ENCODE results near the gene TRAF2. TPM values are rescaled to one million over a fixed set of nuclear protein-coding genes. Genes with fewer than 3 reads are reported as not detected.
A peak's percentile ranks its signal among the peaks of the same experiment; 100 is the strongest.

Gene TRAF2
- total and polyA plus RNA-seq, 10 donors: 13.6 to 49.7 (median 24.3) TPM

GRCh38 chr9:136947955-136948510, 61.7 kb downstream of the TRAF2 start:
- WGBS, 5 donors: 35 to 56% (median 45%) methylated on average over 7 to 15 of the region's 15 CpGs
- H3K27me3 ChIP-seq (replicated peaks in 1 of 7): no peaks in the 10 kb centered on the region
- H3K4me1 ChIP-seq: peaks cover 25 to 92% (median 62%) of the 10 kb centered on the region in 6 donors
- H3K4me3 ChIP-seq: no peak overlapping the region
- H3K36me3 ChIP-seq: peaks cover 0 to 4% (median under 1%) of the 10 kb centered on the region in 6 donors
- DNase-seq: peak; percentile 85
- no peaks in the 10 kb centered on the region for H3K9me3 ChIP-seq
- TF ChIP-seq POLR2A (IDR thresholded peaks at IDR 0.05) (no peak), CTCF (IDR thresholded peaks at IDR 0.05 in 8 of 11, conservative IDR thresholded peaks at IDR 0.05 in 3 of 11) (peak in 10 of 11 experiments; percentile 14 to 67 (median 48)), POLR2AphosphoS5 (IDR thresholded peaks at IDR 0.05) (peak in 2 of 3 donors; percentile 43 to 61)
- intact Hi-C loops (cut with DNase I; ENCODE audit: low total_unique reads): loop anchor here (10.0 kb wide), 3 partner anchors 63 to 103 kb away; partner anchors contain the start of genes AJM1, FUT7, PHPT1 and TRAF2
- peak overlapping the region in 6 of 8 donors; percentile 9 to 91 (median 50) for H3K27ac ChIP-seq

- H3K9me3 ChIP-seq: no peaks in the 10 kb centered on the region
- peak; percentile 81 for DNase-seq
- H3K4me1 ChIP-seq: peaks cover 18 to 90% (median 54%) of the 10 kb centered on the region in 6 donors
Measured at GRCh38 chr9:136949239-136949816, 63.0 kb downstream of the TRAF2 start.

GRCh38 chr9:136949817-136950655, 63.7 kb downstream of the TRAF2 start:
- DNase-seq: peak; percentile 98
- H3K27ac ChIP-seq: peak overlapping the region; percentile 79 to 94 (median 86)

More at GRCh38 chr9:136949239-136949816, 63.0 kb downstream of the TRAF2 start:
- Histone ChIP-seq H3K27me3 (replicated peaks in 1 of 7) (no peaks in the 10 kb centered on the region), H3K36me3 (no peaks in the 10 kb centered on the region), H3K27ac (peak overlapping the region; percentile 79 to 94 (median 86)), H3K4me3 (peak overlapping the region; percentile 54 to 88 (median 72))
- 14 to 19% (median 15%) methylated on average over 16 to 22 of the region's 22 CpGs for WGBS, 5 donors
- intact Hi-C loops (cut with DNase I; ENCODE audit: low total_unique reads): loop anchor here (10.0 kb wide), 3 partner anchors 65 to 105 kb away; partner anchors contain the start of genes AJM1, FUT7, PHPT1 and TRAF2
- TF ChIP-seq POLR2AphosphoS5 (IDR thresholded peaks at IDR 0.05) (no peak), CTCF (IDR thresholded peaks at IDR 0.05 in 8 of 11, conservative IDR thresholded peaks at IDR 0.05 in 3 of 11) (no peak), POLR2A (IDR thresholded peaks at IDR 0.05) (no peak)

More at GRCh38 chr9:136949817-136950655, 63.7 kb downstream of the TRAF2 start:
- no peaks in the 10 kb centered on the region for H3K9me3 ChIP-seq
- H3K27me3 ChIP-seq (replicated peaks in 1 of 7): no peaks in the 10 kb centered on the region
- peaks cover 18 to 85% (median 50%) of the 10 kb centered on the region in 6 donors for H3K4me1 ChIP-seq
- 2 to 9% (median 5%) methylated on average over 27 to 63 of the region's 63 CpGs for WGBS, 5 donors
- intact Hi-C loops (cut with DNase I; ENCODE audit: low total_unique reads): loop anchor here (10.0 kb wide), 3 partner anchors 65 to 105 kb away; partner anchors contain the start of genes AJM1, FUT7, PHPT1 and TRAF2
- peak overlapping the region; percentile 54 to 88 (median 72) for H3K4me3 ChIP-seq
- TF ChIP-seq POLR2A (IDR thresholded peaks at IDR 0.05) (peak in 2 of 3 donors; percentile 12 to 80), POLR2AphosphoS5 (IDR thresholded peaks at IDR 0.05) (peak; percentile 95 to 96 (median 96)), CTCF (IDR thresholded peaks at IDR 0.05 in 8 of 11, conservative IDR thresholded peaks at IDR 0.05 in 3 of 11) (peak in 10 of 11 experiments; percentile 16 to 67 (median 43))
- no peaks in the 10 kb centered on the region for H3K36me3 ChIP-seq

Measured in spleen (tissue), 11 donors.